Activated T-helper 9 cell treated with anti-CD3 and anti-CD28 coated beads, Interleukin-2, amount 50 U/mL, for 16 hours (primary cell): ENCODE measurements around the gene DCAF5.
"Not testable (repeated sequence)": the region's sequence is repeated elsewhere in the genome, so short reads cannot be mapped to it uniquely, and the experiment has no call there.

Experiments
- DNase-seq: peaks from one replicate; pipeline ENCODE4 v3.0.0-alpha.2; 2020; ENCODE audit warnings: low read depth

The DCAF5 gene

GRCh38 chr14:69094481-69094880 is 58.4 kb downstream of the DCAF5 start:
- no peak for DNase-seq

- no peak for DNase-seq
Measured at GRCh38 chr14:69093631-69094421, 59.1 kb downstream of the DCAF5 start.

- no peak for DNase-seq
Measured at GRCh38 chr14:69092840-69093422, 60.0 kb downstream of the DCAF5 start.

GRCh38 chr14:69091695-69092094 is 61.2 kb downstream of the DCAF5 start:
- DNase-seq = no peak

- DNase-seq = no peak
Measured at GRCh38 chr14:69091006-69091405, 61.9 kb downstream of the DCAF5 start.

GRCh38 chr14:69090187-69090789 is 62.6 kb downstream of the DCAF5 start:
- DNase-seq = no peak

GRCh38 chr14:69089046-69089445 is 63.9 kb downstream of the DCAF5 start:
- no peak for DNase-seq

GRCh38 chr14:69088586-69088985 is 64.3 kb downstream of the DCAF5 start:
- DNase-seq = no peak

- DNase-seq = no peak
Measured at GRCh38 chr14:69087061-69087461, 65.9 kb downstream of the DCAF5 start.

- DNase-seq = no peak
Measured at GRCh38 chr14:69086537-69086936, 66.4 kb downstream of the DCAF5 start.

- no peak for DNase-seq
Measured at GRCh38 chr14:69084023-69084422, 68.9 kb downstream of the DCAF5 start.

GRCh38 chr14:69083181-69083580 is 69.7 kb downstream of the DCAF5 start:
- DNase-seq = no peak

GRCh38 chr14:69081271-69081670 is 71.6 kb downstream of the DCAF5 start:
- no peak for DNase-seq

GRCh38 chr14:69079747-69080146 is 73.2 kb downstream of the DCAF5 start:
- no peak for DNase-seq

- no peak for DNase-seq
Measured at GRCh38 chr14:69079188-69079742, 73.7 kb downstream of the DCAF5 start.

- no peak for DNase-seq
Measured at GRCh38 chr14:69077841-69078240, 75.1 kb downstream of the DCAF5 start.

- not testable (repeated sequence) for DNase-seq
Measured at GRCh38 chr14:69077185-69077584, 75.7 kb downstream of the DCAF5 start.

- DNase-seq = no peak
Measured at GRCh38 chr14:69076341-69076740, 76.6 kb downstream of the DCAF5 start.

GRCh38 chr14:69073915-69074314 is 79.0 kb downstream of the DCAF5 start:
- no peak for DNase-seq

GRCh38 chr14:69073429-69073828 is 79.5 kb downstream of the DCAF5 start:
- no peak for DNase-seq

- DNase-seq = no peak
Measured at GRCh38 chr14:69072584-69072983, 80.3 kb downstream of the DCAF5 start.

- no peak for DNase-seq
Measured at GRCh38 chr14:69068744-69069421, 84.0 kb downstream of the DCAF5 start.
